SK-N-SH treated with all-trans-retinoic acid at 6 μM for 48 hours (cell line): ENCODE measurements around the gene PRRG3.

Experiments used
- ATAC-seq: fragments of 200-7000 bp; cut with Tn5 transposase; 3 replicates; pipeline ENCODE4 v1.9.1; 2020; ENCODE audit warnings: mild to moderate bottlenecking, moderate library complexity
- ARNTL ChIP-seq: fragments of 450-650 bp; formaldehyde crosslinking; IDR thresholded peaks from 2 replicates; pipeline ENCODE4 v1.5.0; 2020; ENCODE audit warnings: low read depth, mild to moderate bottlenecking, moderate library complexity, borderline replicate concordance
- BACH2 ChIP-seq: fragments of 250-450 bp; sonication (Bioruptor Pico); IDR thresholded peaks from 2 replicates; pipeline ENCODE4 v1.9.0; 2021; ENCODE audit warnings: mild to moderate bottlenecking, borderline replicate concordance
- CSDC2 ChIP-seq: fragments of 250-450 bp; sonication (Bioruptor Pico); IDR thresholded peaks from 2 replicates; pipeline ENCODE4 v1.5.0; 2020; ENCODE audit warnings: mild to moderate bottlenecking, moderate library complexity
- ESRRG ChIP-seq: fragments of 250-450 bp; sonication (Bioruptor Pico); IDR thresholded peaks from 2 replicates; pipeline ENCODE4 v1.6.1; 2021; ENCODE audit warnings: mild to moderate bottlenecking
- GLIS3 ChIP-seq: fragments of 250-450 bp; sonication (Bioruptor Pico); IDR thresholded peaks from 2 replicates; pipeline ENCODE4 v1.5.0; 2020; ENCODE audit warnings: mild to moderate bottlenecking, moderate library complexity
- ISL1 ChIP-seq: fragments of 250-450 bp; sonication (Bioruptor Pico); IDR thresholded peaks from 2 replicates; pipeline ENCODE4 v2.1.2; 2022; ENCODE audit warnings: mild to moderate bottlenecking, moderate library complexity
- OSR1 ChIP-seq: fragments of 250-450 bp; sonication (Bioruptor Pico); IDR thresholded peaks from 2 replicates; pipeline ENCODE4 v1.8.0; 2022; ENCODE audit warnings: moderate library complexity, mild to moderate bottlenecking, inconsistent platforms
- POU6F1 ChIP-seq: fragments of 250-450 bp; sonication (Bioruptor Pico); IDR thresholded peaks from 2 replicates; pipeline ENCODE4 v1.8.0; 2021; ENCODE audit warnings: low read depth, mild to moderate bottlenecking, moderate library complexity, borderline replicate concordance
- PPARA ChIP-seq: fragments of 250-450 bp; sonication (Bioruptor Pico); IDR thresholded peaks from 2 replicates; pipeline ENCODE4 v1.5.0; 2020; ENCODE audit warnings: mild to moderate bottlenecking, borderline replicate concordance
- RARB ChIP-seq: fragments of 250-450 bp; sonication (Bioruptor Pico); IDR thresholded peaks from 2 replicates; pipeline ENCODE4 v1.8.0; 2021; ENCODE audit warnings: mild to moderate bottlenecking, moderate library complexity
- TCF4 ChIP-seq: fragments of 250-450 bp; sonication (Bioruptor Pico); IDR thresholded peaks from 2 replicates; pipeline ENCODE4 v1.8.0; 2021; ENCODE audit warnings: mild to moderate bottlenecking, moderate library complexity, borderline replicate concordance
- TOX ChIP-seq: fragments of 250-450 bp; sonication (Bioruptor Pico); IDR thresholded peaks from 2 replicates; pipeline ENCODE4 v1.8.0; 2021; ENCODE audit warnings: mild to moderate bottlenecking, moderate library complexity, borderline replicate concordance
- ZC3H10 ChIP-seq: fragments of 250-450 bp; sonication (Bioruptor Pico); IDR thresholded peaks from 2 replicates; pipeline ENCODE4 v1.5.1; 2021; ENCODE audit warnings: mild to moderate bottlenecking, moderate library complexity
- ZFP3 ChIP-seq: fragments of 250-450 bp; sonication (Bioruptor Pico); IDR thresholded peaks from 2 replicates; pipeline ENCODE4 v1.5.0; 2020; ENCODE audit warnings: mild to moderate bottlenecking, moderate library complexity
- ZFP30 ChIP-seq: fragments of 450-650 bp; formaldehyde crosslinking; IDR thresholded peaks from 2 replicates; pipeline ENCODE4 v1.5.0; 2022; ENCODE audit warnings: mild to moderate bottlenecking, moderate library complexity
- ZNF565 ChIP-seq: fragments of 450-650 bp; formaldehyde crosslinking; conservative IDR thresholded peaks from 2 replicates; pipeline ENCODE4 v1.5.0; 2020; ENCODE audit warnings: low read depth, mild to moderate bottlenecking, moderate library complexity
- ZNF70 ChIP-seq: fragments of 450-650 bp; formaldehyde crosslinking; IDR thresholded peaks from 2 replicates; pipeline ENCODE4 v1.5.0; 2020; ENCODE audit warnings: mild to moderate bottlenecking, moderate library complexity
- ZNF8 ChIP-seq: fragments of 450-650 bp; formaldehyde crosslinking; IDR thresholded peaks from 2 replicates; pipeline ENCODE4 v1.5.0; 2020; ENCODE audit warnings: mild to moderate bottlenecking, moderate library complexity
- TF ChIP-seq, protein P1 (sequence below): fragments of 250-450 bp; sonication (Bioruptor Pico); IDR thresholded peaks from 2 replicates; pipeline ENCODE4 v1.8.0; 2020; ENCODE audit warnings: mild to moderate bottlenecking, moderate library complexity, borderline replicate concordance
- TF ChIP-seq, protein P2 (sequence below): fragments of 250-450 bp; sonication (Bioruptor Pico); IDR thresholded peaks from 2 replicates; pipeline ENCODE4 v1.5.1; 2021; ENCODE audit warnings: mild to moderate bottlenecking, moderate library complexity
- TF ChIP-seq, protein P3 (sequence below): fragments of 250-450 bp; sonication (Bioruptor Pico); IDR thresholded peaks from 2 replicates; pipeline ENCODE4 v1.5.1; 2020; ENCODE audit warnings: low read depth, mild to moderate bottlenecking, moderate library complexity
- TF ChIP-seq, protein P4 (sequence below): fragments of 250-450 bp; sonication (Bioruptor Pico); IDR thresholded peaks from 2 replicates; pipeline ENCODE4 v1.5.0; 2020; ENCODE audit warnings: mild to moderate bottlenecking, moderate library complexity

Gene PRRG3

DNA sequence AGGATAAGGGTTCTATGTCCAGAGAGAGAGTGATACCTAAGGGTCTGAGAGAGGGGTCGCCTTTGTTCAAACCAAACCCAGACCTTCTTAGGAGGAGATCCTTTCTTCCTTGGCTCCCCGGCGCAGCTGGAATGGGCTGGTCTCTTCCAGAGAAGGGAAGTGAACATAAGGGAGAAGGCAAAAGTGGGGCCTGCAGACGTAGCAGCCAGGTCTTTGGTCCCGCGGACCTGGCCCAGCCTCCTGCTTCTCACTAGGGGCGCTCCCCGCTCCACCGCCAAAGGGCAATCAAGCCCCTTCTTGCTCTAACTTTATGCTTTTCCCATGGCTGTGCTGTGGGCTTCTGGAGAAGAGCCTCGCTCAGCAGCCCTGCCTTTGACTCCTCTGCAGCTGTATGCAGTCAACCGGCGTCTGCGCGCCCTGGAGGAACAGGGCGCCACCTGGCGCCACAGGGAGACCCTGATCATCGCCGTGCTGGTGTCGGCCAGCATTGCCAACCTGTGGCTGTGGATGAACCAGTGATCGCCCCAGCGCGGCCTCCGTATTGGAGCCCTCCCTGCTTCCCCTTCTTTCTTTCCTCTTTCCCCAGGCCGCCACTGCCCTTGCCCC lies 27.1 kb downstream of the PRRG3 start:
- no peak for TF ChIP-seq ZNF565 (CRISPR knock-in tag)
- no peak for TF ChIP-seq ZNF8 (CRISPR knock-in tag)
- no peak for TF ChIP-seq ZNF70
- peak; percentile 98 for ATAC-seq

DNA sequence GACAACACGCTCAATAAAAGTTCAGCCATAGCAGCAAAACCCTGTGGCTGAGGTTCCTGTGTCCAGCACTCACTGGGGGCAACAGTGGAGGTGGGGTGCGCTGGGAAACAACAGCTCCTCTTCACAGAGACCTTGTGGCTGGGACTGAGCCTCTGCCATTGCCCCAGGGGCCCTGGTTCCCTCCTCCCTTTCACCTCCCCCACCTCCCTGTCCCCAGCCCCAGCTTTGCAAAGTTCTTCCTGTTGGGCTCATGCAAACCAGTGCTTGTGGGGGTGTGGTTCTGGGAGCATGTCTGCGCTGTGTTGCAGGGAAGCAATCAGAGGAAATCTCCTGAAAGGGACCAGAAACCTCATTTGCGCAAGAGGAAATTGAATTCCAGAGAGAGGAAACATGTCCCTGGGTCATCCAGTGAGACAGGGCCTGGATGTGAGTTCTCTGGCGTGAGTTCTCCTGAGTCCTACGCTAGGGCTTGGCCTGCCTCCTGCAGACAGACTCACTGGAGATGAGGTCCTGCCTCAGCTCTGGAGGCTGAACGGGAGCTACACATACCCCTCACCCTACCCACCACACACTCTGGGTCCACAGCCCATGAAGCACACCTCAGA lies 28.0 kb downstream of the PRRG3 start:
- no peak for TF ChIP-seq POU6F1 (CRISPR knock-in tag)
- TF ChIP-seq, protein P1, sequence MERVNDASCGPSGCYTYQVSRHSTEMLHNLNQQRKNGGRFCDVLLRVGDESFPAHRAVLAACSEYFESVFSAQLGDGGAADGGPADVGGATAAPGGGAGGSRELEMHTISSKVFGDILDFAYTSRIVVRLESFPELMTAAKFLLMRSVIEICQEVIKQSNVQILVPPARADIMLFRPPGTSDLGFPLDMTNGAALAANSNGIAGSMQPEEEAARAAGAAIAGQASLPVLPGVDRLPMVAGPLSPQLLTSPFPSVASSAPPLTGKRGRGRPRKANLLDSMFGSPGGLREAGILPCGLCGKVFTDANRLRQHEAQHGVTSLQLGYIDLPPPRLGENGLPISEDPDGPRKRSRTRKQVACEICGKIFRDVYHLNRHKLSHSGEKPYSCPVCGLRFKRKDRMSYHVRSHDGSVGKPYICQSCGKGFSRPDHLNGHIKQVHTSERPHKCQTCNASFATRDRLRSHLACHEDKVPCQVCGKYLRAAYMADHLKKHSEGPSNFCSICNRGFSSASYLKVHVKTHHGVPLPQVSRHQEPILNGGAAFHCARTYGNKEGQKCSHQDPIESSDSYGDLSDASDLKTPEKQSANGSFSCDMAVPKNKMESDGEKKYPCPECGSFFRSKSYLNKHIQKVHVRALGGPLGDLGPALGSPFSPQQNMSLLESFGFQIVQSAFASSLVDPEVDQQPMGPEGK (CRISPR knock-in tag), result no peak
- TF ChIP-seq RARB (CRISPR knock-in tag), result no peak
- TF ChIP-seq ZFP30 (CRISPR knock-in tag), result no peak
- TF ChIP-seq ESRRG (CRISPR knock-in tag), result no peak
- no peak for TF ChIP-seq ZNF70
- TF ChIP-seq ZFP3 (CRISPR knock-in tag), result no peak
- TF ChIP-seq CSDC2 (CRISPR knock-in tag), result no peak
- no peak for TF ChIP-seq BACH2
- TF ChIP-seq ISL1 (CRISPR knock-in tag), result no peak
- TF ChIP-seq ARNTL (CRISPR knock-in tag), result no peak
- TF ChIP-seq GLIS3 (CRISPR knock-in tag), result no peak
- TF ChIP-seq TCF4, result no peak
- no peak for TF ChIP-seq ZNF8 (CRISPR knock-in tag)
- TF ChIP-seq, protein P2, sequence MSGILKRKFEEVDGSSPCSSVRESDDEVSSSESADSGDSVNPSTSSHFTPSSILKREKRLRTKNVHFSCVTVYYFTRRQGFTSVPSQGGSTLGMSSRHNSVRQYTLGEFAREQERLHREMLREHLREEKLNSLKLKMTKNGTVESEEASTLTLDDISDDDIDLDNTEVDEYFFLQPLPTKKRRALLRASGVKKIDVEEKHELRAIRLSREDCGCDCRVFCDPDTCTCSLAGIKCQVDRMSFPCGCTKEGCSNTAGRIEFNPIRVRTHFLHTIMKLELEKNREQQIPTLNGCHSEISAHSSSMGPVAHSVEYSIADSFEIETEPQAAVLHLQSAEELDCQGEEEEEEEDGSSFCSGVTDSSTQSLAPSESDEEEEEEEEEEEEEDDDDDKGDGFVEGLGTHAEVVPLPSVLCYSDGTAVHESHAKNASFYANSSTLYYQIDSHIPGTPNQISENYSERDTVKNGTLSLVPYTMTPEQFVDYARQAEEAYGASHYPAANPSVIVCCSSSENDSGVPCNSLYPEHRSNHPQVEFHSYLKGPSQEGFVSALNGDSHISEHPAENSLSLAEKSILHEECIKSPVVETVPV, result no peak
- no peak for TF ChIP-seq OSR1 (CRISPR knock-in tag)
- TF ChIP-seq, protein P3, sequence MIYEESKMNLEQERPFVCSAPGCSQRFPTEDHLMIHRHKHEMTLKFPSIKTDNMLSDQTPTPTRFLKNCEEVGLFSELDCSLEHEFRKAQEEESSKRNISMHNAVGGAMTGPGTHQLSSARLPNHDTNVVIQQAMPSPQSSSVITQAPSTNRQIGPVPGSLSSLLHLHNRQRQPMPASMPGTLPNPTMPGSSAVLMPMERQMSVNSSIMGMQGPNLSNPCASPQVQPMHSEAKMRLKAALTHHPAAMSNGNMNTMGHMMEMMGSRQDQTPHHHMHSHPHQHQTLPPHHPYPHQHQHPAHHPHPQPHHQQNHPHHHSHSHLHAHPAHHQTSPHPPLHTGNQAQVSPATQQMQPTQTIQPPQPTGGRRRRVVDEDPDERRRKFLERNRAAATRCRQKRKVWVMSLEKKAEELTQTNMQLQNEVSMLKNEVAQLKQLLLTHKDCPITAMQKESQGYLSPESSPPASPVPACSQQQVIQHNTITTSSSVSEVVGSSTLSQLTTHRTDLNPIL (CRISPR knock-in tag), result no peak
- no peak for TF ChIP-seq PPARA (CRISPR knock-in tag)
- ATAC-seq, result no peak

DNA sequence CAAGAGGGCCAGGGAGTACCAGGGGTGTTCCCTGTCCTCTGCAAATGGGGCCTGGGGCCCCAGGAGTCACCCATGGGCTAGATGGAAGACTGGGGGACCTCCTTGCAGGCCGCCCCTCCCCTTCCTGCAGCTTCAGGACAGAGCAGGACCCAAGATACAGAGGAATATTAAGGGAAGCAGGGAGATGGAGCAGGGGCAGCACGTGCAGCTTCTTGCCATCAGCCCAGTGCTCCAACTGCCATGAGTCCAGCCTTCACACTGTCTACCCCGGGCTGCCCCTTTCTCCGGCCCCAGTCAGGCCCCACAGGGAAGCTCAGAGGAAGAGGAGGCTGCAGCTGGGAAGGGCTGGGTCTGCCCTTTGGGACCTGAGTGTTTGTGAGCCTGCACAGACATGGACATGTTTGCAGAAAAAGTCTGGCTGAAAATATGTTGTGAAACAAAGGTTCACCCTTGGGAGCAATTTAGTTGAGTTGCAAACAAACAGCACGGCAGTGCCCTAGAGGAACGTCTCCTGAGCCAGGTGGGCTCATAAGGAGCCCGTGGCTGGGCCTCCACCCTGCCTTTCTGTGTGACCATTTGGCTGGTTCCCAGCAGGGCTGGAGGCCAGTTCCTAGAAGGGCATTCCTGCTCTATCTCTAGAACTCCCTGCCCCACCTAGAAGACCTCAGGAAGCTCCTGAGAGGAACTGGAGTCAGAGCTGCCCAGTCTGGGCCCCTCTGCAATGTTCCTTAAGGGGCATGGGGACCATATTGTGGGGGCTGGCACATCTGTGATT lies 29.5 kb downstream of the PRRG3 start:
- TF ChIP-seq TCF4 (no peak), ARNTL (CRISPR knock-in tag) (no peak), BACH2 (no peak), ISL1 (CRISPR knock-in tag) (no peak), ZNF565 (CRISPR knock-in tag) (no peak), PPARA (CRISPR knock-in tag) (no peak), TOX (CRISPR knock-in tag) (no peak), CSDC2 (CRISPR knock-in tag) (no peak), OSR1 (CRISPR knock-in tag) (no peak), ZC3H10 (CRISPR knock-in tag) (no peak), ZNF8 (CRISPR knock-in tag) (no peak)
- TF ChIP-seq, protein P4, sequence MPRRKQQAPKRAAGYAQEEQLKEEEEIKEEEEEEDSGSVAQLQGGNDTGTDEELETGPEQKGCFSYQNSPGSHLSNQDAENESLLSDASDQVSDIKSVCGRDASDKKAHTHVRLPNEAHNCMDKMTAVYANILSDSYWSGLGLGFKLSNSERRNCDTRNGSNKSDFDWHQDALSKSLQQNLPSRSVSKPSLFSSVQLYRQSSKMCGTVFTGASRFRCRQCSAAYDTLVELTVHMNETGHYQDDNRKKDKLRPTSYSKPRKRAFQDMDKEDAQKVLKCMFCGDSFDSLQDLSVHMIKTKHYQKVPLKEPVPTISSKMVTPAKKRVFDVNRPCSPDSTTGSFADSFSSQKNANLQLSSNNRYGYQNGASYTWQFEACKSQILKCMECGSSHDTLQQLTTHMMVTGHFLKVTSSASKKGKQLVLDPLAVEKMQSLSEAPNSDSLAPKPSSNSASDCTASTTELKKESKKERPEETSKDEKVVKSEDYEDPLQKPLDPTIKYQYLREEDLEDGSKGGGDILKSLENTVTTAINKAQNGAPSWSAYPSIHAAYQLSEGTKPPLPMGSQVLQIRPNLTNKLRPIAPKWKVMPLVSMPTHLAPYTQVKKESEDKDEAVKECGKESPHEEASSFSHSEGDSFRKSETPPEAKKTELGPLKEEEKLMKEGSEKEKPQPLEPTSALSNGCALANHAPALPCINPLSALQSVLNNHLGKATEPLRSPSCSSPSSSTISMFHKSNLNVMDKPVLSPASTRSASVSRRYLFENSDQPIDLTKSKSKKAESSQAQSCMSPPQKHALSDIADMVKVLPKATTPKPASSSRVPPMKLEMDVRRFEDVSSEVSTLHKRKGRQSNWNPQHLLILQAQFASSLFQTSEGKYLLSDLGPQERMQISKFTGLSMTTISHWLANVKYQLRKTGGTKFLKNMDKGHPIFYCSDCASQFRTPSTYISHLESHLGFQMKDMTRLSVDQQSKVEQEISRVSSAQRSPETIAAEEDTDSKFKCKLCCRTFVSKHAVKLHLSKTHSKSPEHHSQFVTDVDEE, result no peak
- TF ChIP-seq, protein P3 (CRISPR knock-in tag), result no peak
- TF ChIP-seq, protein P1 (CRISPR knock-in tag), result no peak
- ATAC-seq, result no peak
